ENCODE results near the gene RAB11FIP4.
A peak's percentile ranks its signal among the peaks of the same experiment; 100 is the strongest.

Gene RAB11FIP4

GRCh38 chr17:31513731-31514427 lies 122.4 kb downstream of the RAB11FIP4 start:
- DNase-seq (ENCODE audit: low spot score) (no peak), ATAC-seq (ENCODE audit: low read depth) (no peak)
- H3K4me1 ChIP-seq (ENCODE audit: insufficient read depth, poor library complexity, severe bottlenecking), result no peaks in the 10 kb centered on the region
- no peaks in the 10 kb centered on the region for H3K9me3 ChIP-seq (ENCODE audit: severe bottlenecking)
- H3K4me3 ChIP-seq (ENCODE audit: severe bottlenecking), result no peak overlapping the region
- no peaks in the 10 kb centered on the region for H3K36me3 ChIP-seq (ENCODE audit: low read depth)
- H3K27ac ChIP-seq (ENCODE audit: poor library complexity, severe bottlenecking), result no peak overlapping the region
- TF ChIP-seq CTCF (IDR thresholded peaks at IDR 0.05; ENCODE audit: poor library complexity, severe bottlenecking), result no peak
- H3K27me3 ChIP-seq (ENCODE audit: insufficient read depth, poor library complexity, severe bottlenecking), result no peaks in the 10 kb centered on the region

GRCh38 chr17:31515267-31515666 lies 123.8 kb downstream of the RAB11FIP4 start:
- no peaks in the 10 kb centered on the region for H3K27me3 ChIP-seq (ENCODE audit: insufficient read depth, poor library complexity, severe bottlenecking)
- H3K27ac ChIP-seq (ENCODE audit: poor library complexity, severe bottlenecking), result no peak overlapping the region
- H3K4me3 ChIP-seq (ENCODE audit: severe bottlenecking), result no peak overlapping the region
- ATAC-seq (ENCODE audit: low read depth) (no peak), DNase-seq (ENCODE audit: low spot score) (no peak)
- TF ChIP-seq CTCF (IDR thresholded peaks at IDR 0.05; ENCODE audit: poor library complexity, severe bottlenecking), result no peak
- H3K4me1 ChIP-seq (ENCODE audit: insufficient read depth, poor library complexity, severe bottlenecking), result no peaks in the 10 kb centered on the region
- H3K9me3 ChIP-seq (ENCODE audit: severe bottlenecking), result no peaks in the 10 kb centered on the region
- no peaks in the 10 kb centered on the region for H3K36me3 ChIP-seq (ENCODE audit: low read depth)

GRCh38 chr17:31517524-31517923 lies 126.0 kb downstream of the RAB11FIP4 start:
- peak; percentile 49 for TF ChIP-seq CTCF (IDR thresholded peaks at IDR 0.05; ENCODE audit: poor library complexity, severe bottlenecking)
- ATAC-seq (ENCODE audit: low read depth) (peak; percentile 61; the same call in 2 of the 3 replicates), DNase-seq (ENCODE audit: low spot score) (no peak)
- H3K4me3 ChIP-seq (ENCODE audit: severe bottlenecking), result no peak overlapping the region
- no peaks in the 10 kb centered on the region for H3K9me3 ChIP-seq (ENCODE audit: severe bottlenecking)
- no peaks in the 10 kb centered on the region for H3K27me3 ChIP-seq (ENCODE audit: insufficient read depth, poor library complexity, severe bottlenecking)
- H3K27ac ChIP-seq (ENCODE audit: poor library complexity, severe bottlenecking), result no peak overlapping the region
- H3K4me1 ChIP-seq (ENCODE audit: insufficient read depth, poor library complexity, severe bottlenecking), result no peaks in the 10 kb centered on the region
- H3K36me3 ChIP-seq (ENCODE audit: low read depth), result no peaks in the 10 kb centered on the region

- ATAC-seq (ENCODE audit: low read depth) (no peak), DNase-seq (ENCODE audit: low spot score) (no peak)
- Histone ChIP-seq H3K27ac (ENCODE audit: poor library complexity, severe bottlenecking) (no peak overlapping the region), H3K36me3 (ENCODE audit: low read depth) (no peaks in the 10 kb centered on the region), H3K27me3 (ENCODE audit: insufficient read depth, poor library complexity, severe bottlenecking) (no peaks in the 10 kb centered on the region), H3K9me3 (ENCODE audit: severe bottlenecking) (no peaks in the 10 kb centered on the region), H3K4me3 (ENCODE audit: severe bottlenecking) (no peak overlapping the region), H3K4me1 (ENCODE audit: insufficient read depth, poor library complexity, severe bottlenecking) (no peaks in the 10 kb centered on the region)
- no peak for TF ChIP-seq CTCF (IDR thresholded peaks at IDR 0.05; ENCODE audit: poor library complexity, severe bottlenecking)
Measured at GRCh38 chr17:31518478-31518877, 127.0 kb downstream of the RAB11FIP4 start.

DNA sequence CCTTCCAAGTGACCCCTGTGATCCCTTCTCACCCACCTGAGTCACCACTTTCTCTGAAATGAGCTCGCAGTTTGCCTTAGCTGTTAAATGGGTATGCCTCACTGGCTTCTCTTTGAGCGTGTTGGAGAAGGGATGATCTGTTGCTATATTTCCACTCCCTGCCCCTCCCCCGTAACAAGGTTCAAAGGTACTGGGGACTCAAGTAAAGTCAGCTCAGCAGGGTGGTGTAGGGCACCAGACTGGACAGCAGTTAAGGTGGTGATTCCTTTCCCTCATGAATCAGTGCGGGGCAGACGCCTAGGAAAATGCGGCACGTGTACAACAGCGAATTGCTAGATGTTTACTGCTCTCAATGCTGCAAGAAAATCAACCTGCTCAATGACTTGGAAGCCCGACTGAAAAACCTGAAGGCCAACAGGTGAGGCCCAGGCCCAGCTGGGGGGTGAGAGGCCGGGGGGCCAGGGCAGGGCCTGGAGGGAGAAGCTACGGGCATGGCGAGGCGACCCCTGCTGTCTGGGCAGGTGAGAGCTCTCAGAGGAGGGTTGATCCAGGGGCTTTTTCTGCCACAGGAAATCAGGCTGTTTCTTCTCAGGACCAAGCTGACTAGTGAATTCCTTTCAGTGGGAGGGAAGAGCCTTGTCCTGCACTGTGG lies 130.3 kb downstream of the RAB11FIP4 start:
- H3K9me3 ChIP-seq (ENCODE audit: severe bottlenecking), result no peaks in the 10 kb centered on the region
- no peaks in the 10 kb centered on the region for H3K36me3 ChIP-seq (ENCODE audit: low read depth)
- no peak for TF ChIP-seq CTCF (IDR thresholded peaks at IDR 0.05; ENCODE audit: poor library complexity, severe bottlenecking)
- no peak overlapping the region for H3K27ac ChIP-seq (ENCODE audit: poor library complexity, severe bottlenecking)
- DNase-seq (ENCODE audit: low spot score) (no peak), ATAC-seq (ENCODE audit: low read depth) (no peak)
- no peaks in the 10 kb centered on the region for H3K27me3 ChIP-seq (ENCODE audit: insufficient read depth, poor library complexity, severe bottlenecking)
- H3K4me1 ChIP-seq (ENCODE audit: insufficient read depth, poor library complexity, severe bottlenecking), result no peaks in the 10 kb centered on the region
- H3K4me3 ChIP-seq (ENCODE audit: severe bottlenecking), result no peak overlapping the region
